Measurements from ENCODE around the gene DUSP10. TPM values are rescaled to one million over a fixed set of nuclear protein-coding genes. Genes with fewer than 3 reads are reported as not detected.

The DUSP10 gene
- total RNA-seq, 1 donor from 2014 or later, result 5.0 TPM

DNA sequence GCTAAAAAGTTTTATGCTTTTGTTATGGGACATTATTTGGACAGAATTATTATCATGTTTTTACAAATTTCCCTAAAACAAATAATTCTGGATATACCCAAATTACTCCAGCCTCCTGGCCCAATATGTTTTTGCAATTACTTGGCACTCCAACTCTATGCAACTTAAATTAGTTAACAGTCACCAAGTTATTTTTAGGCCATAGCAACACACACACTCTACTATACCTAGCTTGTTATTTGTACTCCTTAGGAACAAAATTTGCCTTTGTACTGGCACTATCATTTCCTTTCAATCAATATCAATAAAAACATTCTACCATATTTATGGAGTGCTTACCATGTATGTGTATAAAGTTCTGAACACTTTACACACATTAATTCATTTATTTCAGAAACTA lies 7.7 kb downstream of the DUSP10 start:
- TF ChIP-seq, protein P1, sequence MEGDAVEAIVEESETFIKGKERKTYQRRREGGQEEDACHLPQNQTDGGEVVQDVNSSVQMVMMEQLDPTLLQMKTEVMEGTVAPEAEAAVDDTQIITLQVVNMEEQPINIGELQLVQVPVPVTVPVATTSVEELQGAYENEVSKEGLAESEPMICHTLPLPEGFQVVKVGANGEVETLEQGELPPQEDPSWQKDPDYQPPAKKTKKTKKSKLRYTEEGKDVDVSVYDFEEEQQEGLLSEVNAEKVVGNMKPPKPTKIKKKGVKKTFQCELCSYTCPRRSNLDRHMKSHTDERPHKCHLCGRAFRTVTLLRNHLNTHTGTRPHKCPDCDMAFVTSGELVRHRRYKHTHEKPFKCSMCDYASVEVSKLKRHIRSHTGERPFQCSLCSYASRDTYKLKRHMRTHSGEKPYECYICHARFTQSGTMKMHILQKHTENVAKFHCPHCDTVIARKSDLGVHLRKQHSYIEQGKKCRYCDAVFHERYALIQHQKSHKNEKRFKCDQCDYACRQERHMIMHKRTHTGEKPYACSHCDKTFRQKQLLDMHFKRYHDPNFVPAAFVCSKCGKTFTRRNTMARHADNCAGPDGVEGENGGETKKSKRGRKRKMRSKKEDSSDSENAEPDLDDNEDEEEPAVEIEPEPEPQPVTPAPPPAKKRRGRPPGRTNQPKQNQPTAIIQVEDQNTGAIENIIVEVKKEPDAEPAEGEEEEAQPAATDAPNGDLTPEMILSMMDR (IDR thresholded peaks at IDR 0.05; ENCODE audit: unreplicated experiment), result no peak
- Mint-ChIP-seq H3K27ac (ENCODE audit: unreplicated experiment) (no peak overlapping the region), H3K9me3 (ENCODE audit: unreplicated experiment) (no peaks in the 10 kb centered on the region), H3K27me3 (ENCODE audit: unreplicated experiment) (no peaks in the 10 kb centered on the region), H3K4me3 (ENCODE audit: unreplicated experiment) (no peak overlapping the region), H3K4me1 (ENCODE audit: unreplicated experiment) (no peaks in the 10 kb centered on the region), H3K36me3 (ENCODE audit: low read depth, unreplicated experiment) (peaks cover 3% of the 10 kb centered on the region)
- DNase-seq (ENCODE audit: low spot score), result no peak

GRCh38 chr1:221732052-221732451 lies 9.8 kb downstream of the DUSP10 start:
- H3K36me3 Mint-ChIP-seq (ENCODE audit: low read depth, unreplicated experiment), result peaks cover 3% of the 10 kb centered on the region
- H3K27me3 Mint-ChIP-seq (ENCODE audit: unreplicated experiment), result peaks cover 4% of the 10 kb centered on the region
- H3K9me3 Mint-ChIP-seq (ENCODE audit: unreplicated experiment), result no peaks in the 10 kb centered on the region
- TF ChIP-seq, protein P1 (IDR thresholded peaks at IDR 0.05; ENCODE audit: unreplicated experiment), result no peak
- DNase-seq (ENCODE audit: low spot score), result no peak
- no peaks in the 10 kb centered on the region for H3K4me1 Mint-ChIP-seq (ENCODE audit: unreplicated experiment)
- no peak overlapping the region for H3K4me3 Mint-ChIP-seq (ENCODE audit: unreplicated experiment)
- H3K27ac Mint-ChIP-seq (ENCODE audit: unreplicated experiment), result no peak overlapping the region

DNA sequence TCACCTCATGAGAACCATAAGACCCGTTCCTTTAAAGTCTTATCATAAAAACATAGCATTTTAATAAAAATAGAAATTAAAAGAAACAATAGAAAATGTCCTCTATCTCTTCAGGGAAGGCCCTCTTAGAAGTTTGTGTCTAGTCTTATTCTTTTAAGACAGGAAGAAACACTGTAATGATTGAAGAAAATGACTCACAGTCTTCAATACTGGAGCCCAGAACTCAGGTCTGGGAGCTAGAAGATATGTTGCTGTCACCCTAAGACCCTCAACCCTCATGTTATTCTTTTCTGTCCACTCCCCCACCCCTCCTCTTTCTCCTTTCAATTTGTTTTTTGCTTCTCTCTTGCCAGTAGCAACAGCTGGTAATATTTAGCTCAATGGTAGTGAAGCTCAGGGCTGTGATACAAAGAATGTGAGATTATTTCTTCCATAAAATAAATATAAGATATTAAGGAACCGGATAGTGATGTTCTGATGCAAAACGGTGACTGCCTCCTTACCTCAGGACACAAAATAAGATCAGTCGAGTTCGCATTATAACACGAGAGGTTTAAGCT lies 12.0 kb downstream of the DUSP10 start:
- Mint-ChIP-seq H3K27ac (ENCODE audit: unreplicated experiment) (no peak overlapping the region), H3K4me1 (ENCODE audit: unreplicated experiment) (no peaks in the 10 kb centered on the region), H3K27me3 (ENCODE audit: unreplicated experiment) (peaks cover 4% of the 10 kb centered on the region), H3K36me3 (ENCODE audit: low read depth, unreplicated experiment) (no peaks in the 10 kb centered on the region), H3K9me3 (ENCODE audit: unreplicated experiment) (no peaks in the 10 kb centered on the region), H3K4me3 (ENCODE audit: unreplicated experiment) (no peak overlapping the region)
- DNase-seq (ENCODE audit: low spot score), result no peak
- TF ChIP-seq, protein P1 (IDR thresholded peaks at IDR 0.05; ENCODE audit: unreplicated experiment), result no peak

DNA sequence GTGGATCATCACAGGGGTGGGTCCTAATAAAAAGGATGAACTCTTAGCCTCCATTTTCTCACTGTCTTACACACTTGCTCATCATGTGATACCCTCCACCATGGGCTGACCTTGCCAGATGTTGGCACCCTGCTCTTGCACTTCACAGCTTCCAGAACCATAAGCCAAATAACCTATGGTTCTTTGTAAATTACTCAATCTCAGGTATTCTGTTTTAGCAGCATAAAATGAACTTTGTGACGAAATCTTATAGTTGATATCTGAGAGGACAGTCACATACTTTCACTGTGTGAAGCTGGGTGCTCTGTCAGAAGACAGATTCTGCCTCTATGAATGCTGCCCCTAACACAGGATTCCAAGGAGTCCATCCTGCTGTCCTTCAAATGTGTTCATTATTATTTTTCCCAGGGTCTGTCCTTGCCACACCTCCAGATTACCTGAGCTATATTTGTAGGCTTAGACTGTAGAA lies 13.8 kb downstream of the DUSP10 start:
- TF ChIP-seq, protein P1 (IDR thresholded peaks at IDR 0.05; ENCODE audit: unreplicated experiment), result no peak
- peaks cover 4% of the 10 kb centered on the region for H3K27me3 Mint-ChIP-seq (ENCODE audit: unreplicated experiment)
- H3K9me3 Mint-ChIP-seq (ENCODE audit: unreplicated experiment), result no peaks in the 10 kb centered on the region
- H3K4me1 Mint-ChIP-seq (ENCODE audit: unreplicated experiment), result no peaks in the 10 kb centered on the region
- no peaks in the 10 kb centered on the region for H3K36me3 Mint-ChIP-seq (ENCODE audit: low read depth, unreplicated experiment)
- no peak for DNase-seq (ENCODE audit: low spot score)
- no peak overlapping the region for H3K27ac Mint-ChIP-seq (ENCODE audit: unreplicated experiment)
- H3K4me3 Mint-ChIP-seq (ENCODE audit: unreplicated experiment), result no peak overlapping the region

DNA sequence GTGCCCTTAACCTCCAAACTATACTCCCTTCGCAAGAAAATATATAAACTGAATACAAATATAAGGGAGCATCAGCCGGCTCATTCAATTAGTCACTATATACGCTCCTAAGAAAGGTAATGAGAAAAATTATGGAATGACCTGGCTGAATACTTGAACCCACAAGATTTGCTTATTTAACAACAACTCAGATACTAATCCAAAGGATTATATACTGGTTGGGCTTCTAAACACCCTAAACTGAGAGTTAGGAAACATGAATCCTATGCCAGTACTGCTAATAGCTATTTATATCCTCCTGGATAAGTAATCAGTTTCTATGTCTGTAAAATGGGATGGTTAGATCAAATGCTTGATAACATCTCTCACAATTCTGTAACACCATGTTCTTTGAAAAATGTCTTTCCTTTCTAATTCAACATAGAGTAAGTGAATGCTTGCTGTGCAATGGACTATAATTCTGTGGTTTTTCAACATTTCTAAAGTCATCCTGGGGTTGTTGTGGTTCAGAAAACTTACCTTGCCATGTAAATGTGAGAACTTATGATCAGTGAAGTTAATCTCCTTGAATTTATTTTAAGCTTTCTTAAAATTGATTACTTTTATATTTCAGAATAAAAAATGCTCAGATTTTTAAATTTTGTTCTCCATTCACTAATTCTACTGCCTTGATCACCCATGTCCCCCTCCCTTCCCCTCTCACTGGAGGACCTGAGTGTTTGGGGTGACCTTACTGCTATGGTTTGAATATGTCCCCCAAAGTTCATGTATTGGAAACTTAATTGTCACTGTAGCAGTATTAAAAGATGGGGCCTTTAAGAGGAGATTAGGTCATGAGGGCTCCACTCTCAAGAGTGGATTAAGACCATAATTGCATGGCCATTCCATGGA lies 14.5 kb downstream of the DUSP10 start:
- no peaks in the 10 kb centered on the region for H3K4me1 Mint-ChIP-seq (ENCODE audit: unreplicated experiment)

More for the DNA sequence above, 14.5 kb downstream of the DUSP10 start:
- TF ChIP-seq, protein P1 (IDR thresholded peaks at IDR 0.05; ENCODE audit: unreplicated experiment), result no peak
- Mint-ChIP-seq H3K27ac (ENCODE audit: unreplicated experiment) (no peak overlapping the region), H3K27me3 (ENCODE audit: unreplicated experiment) (peaks cover 4% of the 10 kb centered on the region), H3K4me3 (ENCODE audit: unreplicated experiment) (no peak overlapping the region), H3K9me3 (ENCODE audit: unreplicated experiment) (no peaks in the 10 kb centered on the region), H3K36me3 (ENCODE audit: low read depth, unreplicated experiment) (peaks cover 7% of the 10 kb centered on the region)
- DNase-seq (ENCODE audit: low spot score), result no peak

Data from endothelial cell (in vitro differentiated cells).